GM12878 (cell line): ENCODE measurements around the gene RNPS1. TPM values are rescaled to one million over a fixed set of nuclear protein-coding genes. Genes with fewer than 3 reads are reported as not detected.

ENCODE experiments used
- BCLAF1 ChIP-seq: fragments of 450-650 bp; IDR thresholded peaks from 2 replicates; pipeline ENCODE4 v1.6.1; 2017; ENCODE audit warnings: antibody characterized with exemption, mild to moderate bottlenecking, moderate library complexity
- BHLHE40 ChIP-seq, 2 experiments: fragments of 450-650 bp in 1 of 2; IDR thresholded peaks; 2 replicates each; pipeline ENCODE4 v1.6.1; 2011 to 2017; ENCODE audit warnings: low read depth in 2 of 2, borderline replicate concordance in 1 of 2, improper control_type of control experiment in 1 of 2, low read length in 1 of 2, mild to moderate bottlenecking in 1 of 2
- CBX5 ChIP-seq: sonication (generic); IDR thresholded peaks from 2 replicates; pipeline ENCODE4 v1.6.1; 2016; ENCODE audit warnings: low read depth, moderate library complexity, mild to moderate bottlenecking, inconsistent platforms
- DPF2 ChIP-seq: fragments of 450-650 bp; IDR thresholded peaks from 2 replicates; pipeline ENCODE4 v1.6.1; 2017; ENCODE audit warnings: mild to moderate bottlenecking
- FOXM1 ChIP-seq: IDR thresholded peaks from 2 replicates; pipeline ENCODE4 v1.6.1; 2012; ENCODE audit warnings: low read depth, mild to moderate bottlenecking, inconsistent platforms, low read length, moderate library complexity
- HDGF ChIP-seq: fragments of 450-650 bp; IDR thresholded peaks from 2 replicates; pipeline ENCODE4 v1.6.1; 2016; ENCODE audit warnings: antibody characterized with exemption
- HSF1 ChIP-seq: fragments of 150-350 bp; IDR thresholded peaks from 2 replicates; pipeline ENCODE4 v1.6.1; 2014; ENCODE audit warnings: mild to moderate bottlenecking, low read depth, low read length
- IRF3 ChIP-seq: fragments of 450-650 bp; IDR thresholded peaks from 2 replicates; pipeline ENCODE4 v1.6.1; 2014; ENCODE audit warnings: mild to moderate bottlenecking
- MAX ChIP-seq: IDR thresholded peaks from 2 replicates; pipeline ENCODE4 v1.6.1; 2012; ENCODE audit warnings: low read depth, low read length, improper control_type of control experiment
- MLLT1 ChIP-seq: fragments of 450-650 bp; IDR thresholded peaks from 2 replicates; pipeline ENCODE4 v1.6.1; 2016; ENCODE audit warnings: mild to moderate bottlenecking
- MXI1 ChIP-seq: fragments of 150-350 bp; IDR thresholded peaks from 2 replicates; pipeline ENCODE4 v1.6.1; 2011; ENCODE audit warnings: low read depth, mild to moderate bottlenecking, inconsistent platforms, low read length, improper control_type of control experiment
- NBN ChIP-seq: fragments of 450-650 bp; IDR thresholded peaks from 2 replicates; pipeline ENCODE4 v1.6.1; 2016
- NR2F1 ChIP-seq: fragments of 450-650 bp; conservative IDR thresholded peaks from 2 replicates; pipeline ENCODE4 v1.6.1; 2017; ENCODE audit warnings: mild to moderate bottlenecking
- NRF1 ChIP-seq: conservative IDR thresholded peaks from 2 replicates; pipeline ENCODE4 v1.6.1; 2011; ENCODE audit warnings: mild to moderate bottlenecking, low read depth, low read length, improper control_type of control experiment
- PBX3 ChIP-seq: IDR thresholded peaks from 2 replicates; pipeline ENCODE4 v1.6.1; 2011; ENCODE audit warnings: mild to moderate bottlenecking, low read depth, low read length, moderate library complexity; ENCODE audit not compliant: insufficient replicate concordance
- PML ChIP-seq: IDR thresholded peaks from 2 replicates; pipeline ENCODE4 v1.6.1; 2012; ENCODE audit warnings: low read length, inconsistent platforms
- POLR2AphosphoS5 ChIP-seq: IDR thresholded peaks from 2 replicates; pipeline ENCODE4 v1.6.1; 2011; ENCODE audit warnings: mild to moderate bottlenecking, low read length, inconsistent platforms
- RELA ChIP-seq: fragments of 450-650 bp; IDR thresholded peaks from 2 replicates; pipeline ENCODE4 v1.8.0; 2014; ENCODE audit warnings: borderline replicate concordance; ENCODE audit not compliant: partially characterized antibody
- SIX5 ChIP-seq: IDR thresholded peaks from 2 replicates; pipeline ENCODE4 v1.6.1; 2011; ENCODE audit warnings: mild to moderate bottlenecking, low read depth, low read length, moderate library complexity; ENCODE audit not compliant: severe bottlenecking
- TAF1 ChIP-seq: IDR thresholded peaks from 2 replicates; pipeline ENCODE4 v1.6.1; 2011; ENCODE audit warnings: mild to moderate bottlenecking, low read depth, low read length, borderline replicate concordance
- ZNF207 ChIP-seq: fragments of 450-650 bp; IDR thresholded peaks from 2 replicates; pipeline ENCODE4 v1.6.1; 2014; ENCODE audit warnings: antibody characterized with exemption, mild to moderate bottlenecking, borderline replicate concordance
- polyA plus RNA-seq, 11 experiments: library from polyadenylated mRNA; depleted of rRNA in 4 of 11; unstranded in 6 of 11; stranded (reverse) in 5 of 11; fragments of >200 nt; fragmentation: Nextera tagmentation in 4 of 11; fragmentation: Illumina TruSeq in 1 of 11; extraction: Ambion mirVana in 4 of 11; extraction: Trizol in 1 of 11; gene quantifications; 1 replicate in 1 of 11; 2 replicates in 10 of 11; pipeline versions ENCODE4 v1.2.1 to v1.2.3, GENCODE V29; 2011 to 2016; ENCODE audit warnings: inconsistent platforms in 2 of 11, missing spikeins in 2 of 11, low read depth in 1 of 11
- total RNA-seq, 4 experiments: library from RNA; depleted of rRNA in 3 of 4; stranded (reverse); fragments of >200 nt in 3 of 4; fragmentation: Illumina TruSeq in 1 of 4; extraction: Trizol in 1 of 4; gene quantifications; 2 replicates each; pipeline versions ENCODE4 v1.2.1 to v1.2.3, GENCODE V29; 2013 to 2021

Gene RNPS1
- total and polyA plus RNA-seq, 10 of the 15 experiments (the other 5 are each of a cell fraction or from before 2014, with no cell fraction given), result 38.2 to 359 (median 188) TPM

GRCh38 chr16:2223221-2223941 is 44.5 kb downstream of the RNPS1 start, which contains the start of gene E4F1 (continued):
- no peak for TF ChIP-seq NRF1
- peak; percentile 42 for TF ChIP-seq SIX5
- TF ChIP-seq TAF1, result peak; percentile 95
- no peak for TF ChIP-seq RELA
- peak; percentile 70; the same call in 1 of the 2 replicates for TF ChIP-seq PML
- peak in 1 of 2 experiments; percentile 31; a peak in 1 of 4 replicates for TF ChIP-seq BHLHE40 (IDR thresholded peaks at IDR 0.05; ENCODE audit: borderline replicate concordance in 1 of 2, low read depth in 2 of 2, low read length in 1 of 2)
- TF ChIP-seq CBX5, result no peak
- TF ChIP-seq MLLT1, result no peak
- peak; percentile 98 for TF ChIP-seq MXI1
- peak; percentile 96 for TF ChIP-seq POLR2AphosphoS5
- no peak for TF ChIP-seq HSF1
- peak; percentile 29; the same call in 1 of the 2 replicates for TF ChIP-seq IRF3
- TF ChIP-seq BCLAF1, result no peak
- TF ChIP-seq DPF2, result peak; percentile 76
- peak; percentile 95 for TF ChIP-seq PBX3
- TF ChIP-seq MAX, result peak; percentile 89; the same call in 1 of the 2 replicates
- TF ChIP-seq NR2F1, result peak; percentile 42; the same call in 1 of the 2 replicates
- no peak for TF ChIP-seq ZNF207
- no peak for TF ChIP-seq NBN
- peak; percentile 100 for TF ChIP-seq HDGF
- TF ChIP-seq FOXM1, result no peak
